GM21576 (cell line): ENCODE measurements around the gene PDE7B.
"Not testable (repeated sequence)": the region's sequence is repeated elsewhere in the genome, so short reads cannot be mapped to it uniquely, and the experiment has no call there.

ENCODE experiments used
- ATAC-seq: cut with Tn5 transposase; IDR thresholded peaks from one replicate; pipeline ENCODE4 v1.9.1; 2021; ENCODE audit warnings: mild to moderate bottlenecking, moderate library complexity; ENCODE audit not compliant: unreplicated experiment

Gene PDE7B

DNA sequence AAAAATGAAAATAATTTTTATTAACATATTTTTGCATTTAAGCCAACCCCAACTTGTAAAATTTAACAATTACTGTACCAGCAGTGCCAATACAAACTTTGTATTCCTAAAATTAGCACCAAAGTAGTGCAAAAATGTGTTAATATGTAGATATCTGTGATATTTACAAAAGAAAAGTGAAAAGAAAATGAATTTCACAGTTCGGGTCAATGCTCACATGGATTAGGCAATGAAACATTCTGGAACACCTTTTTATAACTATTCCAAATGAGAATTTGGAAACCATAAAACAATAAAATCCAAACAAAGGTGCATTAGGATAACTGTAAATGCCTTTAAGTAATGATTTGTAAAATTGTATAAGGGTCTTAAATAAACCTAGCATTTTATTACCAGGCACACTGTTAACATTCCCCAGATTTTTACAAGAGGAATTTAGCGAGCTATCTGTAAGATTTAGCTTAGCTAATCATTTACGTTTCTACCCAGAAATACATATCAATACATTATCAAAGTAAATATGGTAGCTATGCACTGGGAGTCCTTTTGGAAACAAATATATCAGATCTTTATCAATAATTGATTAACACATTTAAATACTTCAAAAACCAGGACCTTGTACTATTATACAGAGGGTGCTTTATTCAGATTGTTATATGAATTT lies 286.4 kb downstream of the PDE7B start:
- ATAC-seq: no peak

DNA sequence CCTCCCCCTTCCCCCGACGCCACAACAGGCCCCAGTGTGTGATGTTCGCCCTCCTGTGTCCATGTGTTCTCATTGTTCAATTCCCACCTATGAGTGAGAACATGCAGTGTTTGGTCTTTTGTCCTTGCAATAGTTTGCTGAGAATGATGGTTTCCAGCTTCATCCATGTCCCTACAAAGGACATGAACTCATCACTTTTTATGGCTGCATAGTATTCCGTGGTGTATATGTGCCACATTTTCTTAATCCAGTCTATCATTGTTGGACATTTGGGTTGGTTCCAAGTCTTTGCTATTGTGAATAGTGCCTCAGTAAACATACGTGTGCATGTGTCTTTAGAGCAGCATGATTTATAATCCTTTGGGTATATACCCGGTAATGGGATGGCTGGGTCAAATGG lies 287.6 kb downstream of the PDE7B start:
- not testable (repeated sequence) for ATAC-seq

DNA sequence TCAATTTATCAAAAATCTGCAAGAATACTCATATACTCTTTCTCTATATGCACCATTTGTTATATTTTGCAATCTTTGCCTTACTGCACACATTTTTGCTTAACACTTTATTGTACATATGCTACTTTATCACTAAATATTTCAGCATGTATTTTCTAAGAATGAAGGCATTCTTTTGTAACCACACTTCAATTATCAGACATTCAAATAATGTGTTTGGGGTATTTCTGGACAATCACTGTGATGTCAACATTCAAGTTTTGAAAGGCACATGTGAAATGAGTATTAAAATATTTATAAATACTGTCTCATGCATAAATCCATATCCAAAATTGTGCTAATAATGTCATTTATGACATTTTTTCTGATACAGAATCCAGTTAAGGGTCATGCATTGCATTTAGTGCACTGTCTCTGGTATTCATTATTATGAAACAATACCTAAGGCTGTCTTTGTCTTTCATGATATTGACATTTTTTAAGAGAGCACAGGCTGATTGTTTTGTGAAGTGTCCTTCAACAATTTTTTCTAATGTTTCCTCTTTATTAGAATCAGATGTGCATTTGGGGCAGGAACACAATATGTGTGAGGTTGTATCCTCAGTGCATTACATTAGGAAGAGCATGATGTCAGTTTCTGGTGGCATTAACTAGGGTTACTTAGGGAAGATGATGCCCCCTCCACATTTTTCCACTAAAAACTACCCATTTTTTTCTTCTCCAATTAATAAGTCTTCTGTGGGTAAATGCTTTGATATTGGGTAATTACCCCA lies 292.9 kb downstream of the PDE7B start:
- no peak for ATAC-seq

DNA sequence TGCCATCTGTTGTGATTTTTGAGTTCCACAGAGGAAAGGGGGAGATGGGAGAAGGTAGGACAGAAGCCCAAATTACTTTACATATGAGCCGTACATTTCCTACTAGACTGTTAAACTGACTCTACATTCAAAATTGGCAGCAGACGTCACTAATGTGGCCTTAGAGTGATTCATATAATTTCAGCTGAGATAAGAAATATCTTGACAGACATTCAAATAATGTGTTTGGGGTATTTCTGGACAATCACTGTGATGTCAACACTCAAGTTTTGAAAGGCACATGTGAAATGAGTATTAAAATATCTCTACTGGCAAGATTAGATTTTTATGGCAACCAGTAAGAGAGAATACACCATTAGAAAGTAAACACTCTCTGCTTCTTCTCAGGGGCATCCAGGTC lies 294.6 kb downstream of the PDE7B start:
- no peak for ATAC-seq

DNA sequence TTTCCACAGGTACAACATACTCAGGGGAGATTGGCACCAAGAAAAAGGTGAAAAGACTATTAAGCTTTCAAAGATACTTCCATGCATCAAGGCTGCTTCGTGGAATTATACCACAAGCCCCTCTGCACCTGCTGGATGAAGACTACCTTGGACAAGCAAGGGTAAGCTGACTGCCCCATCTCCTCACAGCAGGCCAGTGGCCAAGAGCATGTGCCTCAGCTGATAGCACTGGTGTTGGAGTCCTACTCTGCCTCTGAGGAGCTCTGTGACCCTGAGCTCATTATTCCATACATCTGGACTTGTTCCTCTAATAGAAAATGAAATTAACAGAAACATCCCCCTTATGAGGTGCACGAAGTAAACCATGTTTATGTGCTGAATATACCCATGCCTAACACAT lies 295.8 kb downstream of the PDE7B start:
- ATAC-seq: no peak

DNA sequence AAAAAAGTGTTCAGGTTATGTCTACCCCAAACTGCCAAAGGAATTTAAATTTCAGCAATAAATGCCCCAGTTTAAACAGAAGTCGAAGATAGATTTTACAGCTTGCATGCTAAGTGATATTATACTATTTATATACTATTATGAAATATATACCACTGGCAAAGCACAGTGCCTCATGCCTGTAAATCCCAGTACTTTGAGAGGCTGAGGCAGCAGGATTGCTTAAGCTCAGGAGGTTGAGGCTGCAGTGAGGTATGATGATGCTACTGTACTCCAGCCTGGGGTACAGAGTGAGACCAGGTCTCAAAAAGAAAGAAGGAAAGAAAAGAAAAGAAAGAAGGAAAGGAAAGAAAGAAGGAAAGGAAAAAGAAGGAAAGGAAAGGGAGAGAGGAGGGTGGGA lies 296.6 kb downstream of the PDE7B start:
- no peak for ATAC-seq

DNA sequence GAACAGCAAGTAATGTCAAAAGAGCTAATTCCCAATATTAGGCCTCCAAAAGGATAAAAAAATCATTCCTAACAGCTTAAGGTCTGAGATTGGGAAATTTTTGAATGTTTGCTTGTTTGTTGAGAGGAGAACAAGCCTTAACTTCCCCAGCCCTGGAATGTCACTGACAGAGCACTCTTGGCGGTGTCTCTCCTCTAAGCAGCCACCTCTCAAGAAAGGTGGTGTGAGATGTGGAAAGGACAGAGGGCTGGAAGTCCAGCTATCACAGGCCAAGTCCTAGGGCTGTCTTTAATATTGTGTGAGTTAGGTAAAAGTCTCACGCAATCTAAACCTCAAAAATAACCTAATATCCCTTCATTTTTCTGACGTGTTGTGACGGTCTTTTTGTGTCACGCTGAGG lies 297.0 kb downstream of the PDE7B start:
- ATAC-seq: no peak

DNA sequence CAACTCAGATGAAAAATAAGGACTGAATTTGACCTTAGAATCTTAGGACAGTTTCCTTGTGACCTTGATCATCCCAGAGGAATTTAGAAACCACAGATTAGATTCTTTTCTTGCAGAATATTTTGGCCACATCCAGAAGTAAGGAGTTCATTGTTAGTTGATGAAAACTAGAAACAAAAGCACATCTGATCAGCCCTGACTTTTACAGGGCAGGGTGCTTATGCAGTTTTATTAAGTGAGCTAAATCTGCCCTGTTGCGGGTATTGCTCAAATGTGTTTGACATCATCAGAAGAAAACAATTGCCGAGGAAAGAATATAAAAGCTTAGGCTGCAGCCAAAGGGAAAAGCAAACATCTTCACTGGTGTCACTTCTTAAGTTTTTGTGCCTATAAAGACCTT lies 297.8 kb downstream of the PDE7B start:
- no peak for ATAC-seq

DNA sequence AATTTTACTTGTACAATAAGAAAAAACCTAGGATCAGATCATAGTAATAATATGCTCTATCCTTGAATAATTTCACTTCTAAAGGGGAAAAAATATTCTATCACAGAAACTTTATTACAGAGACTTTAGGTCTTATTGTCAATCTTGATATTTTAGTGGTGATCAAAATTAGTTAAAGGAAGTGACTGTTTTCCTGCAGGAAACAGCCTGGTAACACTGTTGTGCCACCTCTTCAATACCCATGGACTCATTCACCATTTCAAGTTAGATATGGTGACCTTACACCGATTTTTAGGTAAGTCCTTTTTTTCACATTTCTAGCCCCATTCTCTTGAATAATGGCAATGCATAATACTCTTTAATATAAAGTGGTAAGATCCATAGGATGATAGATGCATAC lies 299.5 kb downstream of the PDE7B start:
- no peak for ATAC-seq

DNA sequence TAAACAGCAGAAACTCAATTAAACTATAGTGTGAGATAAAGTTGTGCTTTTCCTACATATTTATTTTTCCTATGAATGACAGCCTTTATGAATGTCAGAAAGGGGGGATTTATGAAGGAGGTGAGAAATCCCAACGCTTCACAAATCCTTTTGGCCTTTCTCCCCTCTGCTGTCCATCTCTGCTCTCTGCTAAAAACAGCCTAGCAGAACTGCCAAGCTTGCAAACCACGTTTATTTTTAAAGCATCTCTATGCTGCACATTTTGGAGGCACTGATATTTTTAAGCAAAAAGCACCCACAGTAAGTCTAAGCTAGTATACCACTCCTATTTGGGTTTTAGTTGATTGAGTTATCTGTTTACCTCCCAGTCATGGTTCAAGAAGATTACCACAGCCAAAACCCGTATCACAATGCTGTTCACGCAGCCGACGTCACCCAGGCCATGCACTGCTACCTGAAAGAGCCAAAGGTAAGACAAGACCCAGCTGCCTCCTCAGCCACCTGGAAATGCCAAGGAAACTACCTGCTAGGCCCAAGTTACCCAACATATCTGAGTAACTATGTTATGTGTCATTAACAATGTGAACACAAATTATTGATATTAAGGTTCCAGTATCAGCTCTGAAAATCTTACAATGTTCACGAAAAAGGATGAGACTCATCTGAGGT lies 302.3 kb downstream of the PDE7B start:
- ATAC-seq: no peak

DNA sequence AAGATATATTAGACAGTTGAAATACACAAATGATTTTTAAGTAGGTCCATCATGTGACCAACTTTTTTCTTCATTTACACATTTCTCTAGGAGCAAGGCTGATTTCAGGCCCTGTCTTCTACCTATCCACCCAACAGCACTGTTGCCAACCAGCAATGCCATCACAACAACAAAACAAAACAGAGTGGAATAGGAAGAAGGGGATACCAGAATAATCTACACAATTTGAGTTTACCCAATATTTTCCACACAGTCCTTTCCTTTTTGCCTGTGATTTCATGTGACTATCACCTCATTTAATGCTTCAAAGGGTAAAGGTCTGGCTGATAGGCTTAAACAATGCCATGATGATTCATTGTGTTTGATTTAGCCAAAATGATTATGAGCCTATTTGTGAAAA lies 303.7 kb downstream of the PDE7B start:
- no peak for ATAC-seq

DNA sequence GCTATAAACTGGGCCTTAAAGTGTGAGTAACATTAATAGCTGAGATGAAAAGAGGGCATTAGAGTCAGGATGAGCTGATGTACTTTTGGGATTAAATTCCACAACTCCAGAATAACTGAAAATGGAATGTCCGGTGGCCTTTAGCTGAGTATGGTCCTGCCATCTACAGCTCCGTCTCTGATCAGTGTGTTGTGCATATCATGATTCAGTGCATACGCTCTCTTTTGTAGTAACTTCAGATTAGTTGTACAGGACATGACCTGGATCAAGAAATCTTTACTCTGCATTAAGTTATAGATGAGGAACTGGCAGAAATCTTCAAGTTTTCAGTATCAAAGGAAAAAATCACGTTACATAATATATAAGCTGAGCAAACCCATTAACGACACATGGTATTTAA lies 306.2 kb downstream of the PDE7B start:
- ATAC-seq: no peak

DNA sequence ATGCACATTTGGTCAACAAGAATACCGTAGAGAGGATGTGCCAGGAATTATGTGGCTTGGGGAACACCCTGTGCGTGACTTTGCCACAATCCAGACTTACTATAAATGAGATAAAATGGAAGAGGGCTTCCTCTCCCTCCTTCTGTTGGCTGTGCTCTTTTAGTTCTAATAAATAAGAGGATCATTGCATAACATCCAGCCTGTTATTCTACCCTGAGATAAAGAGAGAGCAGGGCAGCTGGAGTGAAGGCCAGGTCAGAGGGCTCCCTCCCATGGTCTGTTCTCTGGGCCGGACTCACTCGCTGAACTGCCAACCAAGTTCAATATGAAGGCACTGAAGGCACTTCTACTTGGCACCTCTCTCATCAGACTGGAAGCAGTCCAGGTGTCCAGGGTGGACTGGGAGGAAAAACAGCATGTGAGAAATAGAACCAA lies 306.9 kb downstream of the PDE7B start:
- ATAC-seq: no peak

DNA sequence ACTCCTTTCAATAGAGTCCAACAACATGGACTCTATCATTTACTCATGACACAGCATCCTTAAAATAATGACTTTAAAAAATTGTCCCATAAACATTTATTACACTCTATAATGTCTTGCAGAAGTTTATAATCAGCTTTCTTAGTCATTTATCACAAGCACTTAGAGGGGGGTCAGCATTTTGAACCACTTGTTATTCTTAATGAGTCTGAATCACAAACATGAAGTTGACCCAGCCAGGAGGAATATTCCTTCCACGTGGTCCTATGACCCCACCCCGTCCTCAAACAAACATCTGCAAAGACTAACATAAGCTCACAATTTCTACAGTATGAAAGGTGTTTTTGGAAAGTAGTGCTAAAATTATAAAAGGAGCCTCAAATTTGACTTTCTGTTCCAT lies 307.5 kb downstream of the PDE7B start:
- no peak for ATAC-seq

DNA sequence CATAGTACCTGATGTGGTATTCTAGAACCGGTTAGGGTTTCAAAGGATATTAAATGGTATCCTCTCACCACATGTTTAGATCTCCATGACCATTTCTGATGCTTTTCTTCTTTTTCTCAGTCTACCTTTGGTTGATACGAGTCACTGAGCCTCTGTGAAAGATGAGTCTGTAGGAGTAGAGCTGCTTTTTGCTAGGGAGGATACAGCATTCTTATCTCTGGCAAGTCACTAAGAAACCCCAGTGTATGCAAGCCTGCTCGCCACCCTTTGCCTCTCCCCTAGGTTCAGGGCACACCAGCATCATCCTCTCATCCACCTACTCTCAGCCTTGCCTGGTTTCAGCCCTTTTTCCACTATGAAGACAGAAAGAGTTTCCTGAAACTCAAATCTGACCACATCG lies 308.7 kb downstream of the PDE7B start:
- no peak for ATAC-seq

DNA sequence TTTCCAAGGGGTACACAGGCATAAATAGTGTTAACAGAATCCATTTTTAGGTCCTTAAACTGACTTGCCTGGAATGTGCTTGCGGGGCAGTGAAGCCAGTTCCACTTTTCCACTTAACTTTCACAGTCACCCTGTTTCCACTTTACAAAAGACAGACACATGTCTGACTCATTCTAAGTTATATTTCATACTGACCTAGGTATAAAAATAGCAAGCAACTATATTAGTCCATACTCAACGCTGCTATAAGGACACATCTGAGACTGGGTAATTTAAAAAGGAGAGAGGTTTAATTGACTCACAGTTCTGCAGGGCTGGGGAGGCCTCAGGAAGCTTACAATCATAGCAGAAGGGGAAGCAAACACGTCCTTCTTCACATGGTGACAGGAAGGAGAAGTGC lies 310.4 kb downstream of the PDE7B start:
- ATAC-seq: no peak

DNA sequence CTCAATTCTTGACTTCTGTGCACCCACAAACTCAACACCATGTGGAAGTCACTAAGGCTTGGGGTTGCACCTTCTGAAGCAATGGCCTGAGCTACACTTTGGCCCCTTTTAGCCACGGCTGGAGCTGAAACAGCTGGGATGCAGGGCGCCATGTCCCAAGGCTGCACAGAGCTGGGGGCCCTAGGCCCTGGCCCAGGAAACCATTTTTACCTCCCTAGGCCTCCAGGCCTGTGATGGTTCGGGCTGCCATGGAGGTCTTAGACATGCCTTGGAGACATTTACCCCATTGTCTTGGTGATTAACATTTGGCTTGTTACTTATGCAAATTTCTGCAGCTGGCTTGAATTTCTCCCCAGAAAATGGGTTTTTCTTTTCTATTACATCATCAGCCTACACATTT lies 311.8 kb downstream of the PDE7B start:
- ATAC-seq: no peak

DNA sequence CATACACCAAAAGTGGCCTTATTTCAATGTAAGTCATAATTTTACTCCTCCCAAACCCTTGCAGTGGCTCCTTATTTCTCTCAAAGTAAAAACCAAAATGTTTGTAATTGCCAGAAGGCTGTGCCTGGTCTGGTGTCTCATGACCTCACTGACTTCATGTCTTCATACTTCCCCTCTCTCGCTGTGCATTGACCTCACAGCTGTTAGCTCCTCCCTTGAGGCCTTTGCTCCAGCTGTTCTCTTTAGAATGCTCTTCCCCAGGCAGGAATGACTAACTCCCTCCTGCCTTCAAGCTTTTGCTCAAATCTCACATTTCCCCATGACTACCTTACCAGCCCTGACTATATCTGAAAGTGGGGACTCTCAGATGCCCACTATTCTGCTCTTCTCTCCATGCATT lies 315.3 kb downstream of the PDE7B start:
- no peak for ATAC-seq

DNA sequence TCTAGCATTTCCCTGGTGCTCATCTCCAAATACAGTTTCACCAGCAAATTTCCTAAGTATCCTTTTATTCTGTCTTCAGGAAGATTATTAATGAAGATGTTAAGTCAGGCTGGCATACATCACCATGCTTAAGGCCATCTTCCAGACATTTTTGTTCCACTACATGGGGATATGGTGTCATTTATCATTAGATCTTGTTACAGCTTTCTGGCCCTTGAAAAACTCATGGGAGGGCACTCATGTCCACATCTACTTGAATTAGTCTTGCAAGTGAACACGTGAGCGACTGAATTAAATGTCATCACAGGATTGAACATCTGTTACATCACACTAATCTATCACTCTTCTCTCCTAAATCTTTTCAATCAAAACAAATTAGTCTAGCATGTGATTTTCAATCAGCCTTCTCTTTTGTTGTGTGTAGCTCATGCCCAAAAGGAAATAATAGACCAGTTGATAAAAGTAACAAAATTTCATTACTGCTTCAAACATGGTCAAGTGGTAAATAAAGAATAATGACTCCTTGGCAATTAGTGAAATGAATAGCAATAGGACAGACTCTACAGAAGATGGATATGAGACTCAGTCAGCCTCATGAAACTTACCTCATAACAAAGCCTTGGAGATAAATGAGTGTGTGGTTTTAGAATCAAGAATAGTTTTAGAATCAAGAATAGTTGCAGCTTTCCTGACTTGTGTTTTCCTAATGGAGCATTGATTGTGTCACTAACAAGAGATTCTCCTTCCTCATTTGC lies 318.1 kb downstream of the PDE7B start:
- ATAC-seq: no peak

DNA sequence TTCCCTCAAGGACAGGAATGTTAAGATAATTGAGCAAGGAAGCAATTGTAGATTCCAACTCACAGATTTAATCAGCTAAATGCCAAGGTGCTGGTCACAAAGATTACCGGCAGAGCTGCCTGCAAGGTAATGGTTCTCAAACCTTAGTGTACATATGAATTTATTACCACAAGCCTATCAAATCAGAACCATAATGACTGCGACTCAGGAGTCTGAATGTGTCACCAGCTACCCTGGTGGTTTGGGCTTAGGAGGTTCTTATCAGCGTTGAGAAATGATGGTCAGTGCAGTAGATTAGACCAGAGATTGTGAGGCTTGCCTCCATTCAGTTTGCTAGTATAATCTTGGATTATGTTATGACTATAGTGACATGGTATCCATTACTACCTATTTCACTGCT lies 319.7 kb downstream of the PDE7B start:
- no peak for ATAC-seq
